SK-N-SH treated with all-trans-retinoic acid at 6 μM for 48 hours (cell line): ENCODE results near the gene CATSPERZ.

Experiments
- ATAC-seq: fragments of 200-7000 bp; cut with Tn5 transposase; 3 replicates; pipeline ENCODE4 v1.9.1; 2020; ENCODE audit warnings: mild to moderate bottlenecking, moderate library complexity
- ARNTL ChIP-seq: fragments of 450-650 bp; formaldehyde crosslinking; IDR thresholded peaks from 2 replicates; pipeline ENCODE4 v1.5.0; 2020; ENCODE audit warnings: low read depth, mild to moderate bottlenecking, moderate library complexity, borderline replicate concordance
- BACH2 ChIP-seq: fragments of 250-450 bp; sonication (Bioruptor Pico); IDR thresholded peaks from 2 replicates; pipeline ENCODE4 v1.9.0; 2021; ENCODE audit warnings: mild to moderate bottlenecking, borderline replicate concordance
- CREB5 ChIP-seq: fragments of 250-450 bp; sonication (Bioruptor Pico); IDR thresholded peaks from 2 replicates; pipeline ENCODE4 v1.5.1; 2020; ENCODE audit warnings: low read depth, mild to moderate bottlenecking, moderate library complexity
- CSDC2 ChIP-seq: fragments of 250-450 bp; sonication (Bioruptor Pico); IDR thresholded peaks from 2 replicates; pipeline ENCODE4 v1.5.0; 2020; ENCODE audit warnings: mild to moderate bottlenecking, moderate library complexity
- CSRNP3 ChIP-seq: fragments of 250-450 bp; sonication (Bioruptor Pico); IDR thresholded peaks from 2 replicates; pipeline ENCODE4 v1.5.1; 2021; ENCODE audit warnings: mild to moderate bottlenecking, moderate library complexity
- ESRRG ChIP-seq: fragments of 250-450 bp; sonication (Bioruptor Pico); IDR thresholded peaks from 2 replicates; pipeline ENCODE4 v1.6.1; 2021; ENCODE audit warnings: mild to moderate bottlenecking
- ISL1 ChIP-seq: fragments of 250-450 bp; sonication (Bioruptor Pico); IDR thresholded peaks from 2 replicates; pipeline ENCODE4 v2.1.2; 2022; ENCODE audit warnings: mild to moderate bottlenecking, moderate library complexity
- OSR1 ChIP-seq: fragments of 250-450 bp; sonication (Bioruptor Pico); IDR thresholded peaks from 2 replicates; pipeline ENCODE4 v1.8.0; 2022; ENCODE audit warnings: moderate library complexity, mild to moderate bottlenecking, inconsistent platforms
- PATZ1 ChIP-seq: fragments of 250-450 bp; sonication (Bioruptor Pico); IDR thresholded peaks from 2 replicates; pipeline ENCODE4 v1.8.0; 2020; ENCODE audit warnings: mild to moderate bottlenecking, moderate library complexity, borderline replicate concordance
- PPARA ChIP-seq: fragments of 250-450 bp; sonication (Bioruptor Pico); IDR thresholded peaks from 2 replicates; pipeline ENCODE4 v1.5.0; 2020; ENCODE audit warnings: mild to moderate bottlenecking, borderline replicate concordance
- RARB ChIP-seq: fragments of 250-450 bp; sonication (Bioruptor Pico); IDR thresholded peaks from 2 replicates; pipeline ENCODE4 v1.8.0; 2021; ENCODE audit warnings: mild to moderate bottlenecking, moderate library complexity
- TCF4 ChIP-seq: fragments of 250-450 bp; sonication (Bioruptor Pico); IDR thresholded peaks from 2 replicates; pipeline ENCODE4 v1.8.0; 2021; ENCODE audit warnings: mild to moderate bottlenecking, moderate library complexity, borderline replicate concordance
- TOX ChIP-seq: fragments of 250-450 bp; sonication (Bioruptor Pico); IDR thresholded peaks from 2 replicates; pipeline ENCODE4 v1.8.0; 2021; ENCODE audit warnings: mild to moderate bottlenecking, moderate library complexity, borderline replicate concordance
- ZC3H10 ChIP-seq: fragments of 250-450 bp; sonication (Bioruptor Pico); IDR thresholded peaks from 2 replicates; pipeline ENCODE4 v1.5.1; 2021; ENCODE audit warnings: mild to moderate bottlenecking, moderate library complexity
- ZFP3 ChIP-seq: fragments of 250-450 bp; sonication (Bioruptor Pico); IDR thresholded peaks from 2 replicates; pipeline ENCODE4 v1.5.0; 2020; ENCODE audit warnings: mild to moderate bottlenecking, moderate library complexity
- ZFP30 ChIP-seq: fragments of 450-650 bp; formaldehyde crosslinking; IDR thresholded peaks from 2 replicates; pipeline ENCODE4 v1.5.0; 2022; ENCODE audit warnings: mild to moderate bottlenecking, moderate library complexity
- ZNF565 ChIP-seq: fragments of 450-650 bp; formaldehyde crosslinking; conservative IDR thresholded peaks from 2 replicates; pipeline ENCODE4 v1.5.0; 2020; ENCODE audit warnings: low read depth, mild to moderate bottlenecking, moderate library complexity
- ZNF70 ChIP-seq: fragments of 450-650 bp; formaldehyde crosslinking; IDR thresholded peaks from 2 replicates; pipeline ENCODE4 v1.5.0; 2020; ENCODE audit warnings: mild to moderate bottlenecking, moderate library complexity
- TF ChIP-seq, protein P1 (sequence below): fragments of 250-450 bp; sonication (Bioruptor Pico); IDR thresholded peaks from 2 replicates; pipeline ENCODE4 v1.5.0; 2020; ENCODE audit warnings: mild to moderate bottlenecking, moderate library complexity
- TF ChIP-seq, protein P2 (sequence below): fragments of 250-450 bp; sonication (Bioruptor Pico); IDR thresholded peaks from 2 replicates; pipeline ENCODE4 v1.8.0; 2021; ENCODE audit warnings: low read depth, mild to moderate bottlenecking, moderate library complexity, borderline replicate concordance

The CATSPERZ gene

DNA sequence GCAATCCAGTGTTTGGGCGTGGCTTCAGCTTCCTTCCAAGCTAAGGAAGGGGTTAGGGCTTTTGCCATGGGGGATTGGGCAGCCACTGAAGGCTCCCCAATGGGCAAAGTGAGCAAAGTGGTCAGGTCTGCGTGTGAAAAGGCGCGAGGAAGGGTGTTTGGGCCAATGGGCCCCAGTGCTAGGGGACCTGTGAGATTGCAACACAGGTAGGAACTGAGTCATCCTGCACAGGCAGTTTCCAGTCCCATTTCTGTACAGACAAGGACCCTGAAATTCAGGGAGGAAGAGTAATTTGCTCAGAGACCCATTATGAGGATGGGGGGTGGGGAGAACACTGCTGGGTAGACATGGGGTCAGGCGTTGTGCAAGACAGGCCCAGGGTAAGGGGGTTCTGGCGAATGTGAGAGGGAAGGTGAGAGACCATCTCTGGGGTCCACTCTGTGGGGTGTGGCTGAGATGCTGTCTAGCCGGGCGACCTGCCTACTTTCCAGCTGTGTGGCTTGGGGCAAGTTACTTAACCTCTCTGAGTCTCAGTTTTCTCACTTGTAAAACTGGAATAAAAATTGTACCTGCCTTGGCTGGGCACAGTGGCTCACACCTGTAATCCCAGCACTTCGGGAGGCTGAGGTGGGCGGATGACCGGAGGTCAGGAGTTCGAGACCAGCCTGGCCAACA lies 47.2 kb downstream of the CATSPERZ start:
- TF ChIP-seq ZFP30 (CRISPR knock-in tag) (no peak), ZC3H10 (CRISPR knock-in tag) (no peak), ISL1 (CRISPR knock-in tag) (no peak), OSR1 (CRISPR knock-in tag) (no peak), PPARA (CRISPR knock-in tag) (no peak), BACH2 (CRISPR knock-in tag) (no peak), PATZ1 (CRISPR knock-in tag) (no peak), CSRNP3 (CRISPR knock-in tag) (no peak), TOX (CRISPR knock-in tag) (no peak), ZFP3 (CRISPR knock-in tag) (no peak), ESRRG (CRISPR knock-in tag) (no peak), CREB5 (CRISPR knock-in tag) (no peak), TCF4 (CRISPR knock-in tag) (no peak)
- TF ChIP-seq, protein P1, sequence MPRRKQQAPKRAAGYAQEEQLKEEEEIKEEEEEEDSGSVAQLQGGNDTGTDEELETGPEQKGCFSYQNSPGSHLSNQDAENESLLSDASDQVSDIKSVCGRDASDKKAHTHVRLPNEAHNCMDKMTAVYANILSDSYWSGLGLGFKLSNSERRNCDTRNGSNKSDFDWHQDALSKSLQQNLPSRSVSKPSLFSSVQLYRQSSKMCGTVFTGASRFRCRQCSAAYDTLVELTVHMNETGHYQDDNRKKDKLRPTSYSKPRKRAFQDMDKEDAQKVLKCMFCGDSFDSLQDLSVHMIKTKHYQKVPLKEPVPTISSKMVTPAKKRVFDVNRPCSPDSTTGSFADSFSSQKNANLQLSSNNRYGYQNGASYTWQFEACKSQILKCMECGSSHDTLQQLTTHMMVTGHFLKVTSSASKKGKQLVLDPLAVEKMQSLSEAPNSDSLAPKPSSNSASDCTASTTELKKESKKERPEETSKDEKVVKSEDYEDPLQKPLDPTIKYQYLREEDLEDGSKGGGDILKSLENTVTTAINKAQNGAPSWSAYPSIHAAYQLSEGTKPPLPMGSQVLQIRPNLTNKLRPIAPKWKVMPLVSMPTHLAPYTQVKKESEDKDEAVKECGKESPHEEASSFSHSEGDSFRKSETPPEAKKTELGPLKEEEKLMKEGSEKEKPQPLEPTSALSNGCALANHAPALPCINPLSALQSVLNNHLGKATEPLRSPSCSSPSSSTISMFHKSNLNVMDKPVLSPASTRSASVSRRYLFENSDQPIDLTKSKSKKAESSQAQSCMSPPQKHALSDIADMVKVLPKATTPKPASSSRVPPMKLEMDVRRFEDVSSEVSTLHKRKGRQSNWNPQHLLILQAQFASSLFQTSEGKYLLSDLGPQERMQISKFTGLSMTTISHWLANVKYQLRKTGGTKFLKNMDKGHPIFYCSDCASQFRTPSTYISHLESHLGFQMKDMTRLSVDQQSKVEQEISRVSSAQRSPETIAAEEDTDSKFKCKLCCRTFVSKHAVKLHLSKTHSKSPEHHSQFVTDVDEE (CRISPR knock-in tag): no peak
- TF ChIP-seq, protein P2, sequence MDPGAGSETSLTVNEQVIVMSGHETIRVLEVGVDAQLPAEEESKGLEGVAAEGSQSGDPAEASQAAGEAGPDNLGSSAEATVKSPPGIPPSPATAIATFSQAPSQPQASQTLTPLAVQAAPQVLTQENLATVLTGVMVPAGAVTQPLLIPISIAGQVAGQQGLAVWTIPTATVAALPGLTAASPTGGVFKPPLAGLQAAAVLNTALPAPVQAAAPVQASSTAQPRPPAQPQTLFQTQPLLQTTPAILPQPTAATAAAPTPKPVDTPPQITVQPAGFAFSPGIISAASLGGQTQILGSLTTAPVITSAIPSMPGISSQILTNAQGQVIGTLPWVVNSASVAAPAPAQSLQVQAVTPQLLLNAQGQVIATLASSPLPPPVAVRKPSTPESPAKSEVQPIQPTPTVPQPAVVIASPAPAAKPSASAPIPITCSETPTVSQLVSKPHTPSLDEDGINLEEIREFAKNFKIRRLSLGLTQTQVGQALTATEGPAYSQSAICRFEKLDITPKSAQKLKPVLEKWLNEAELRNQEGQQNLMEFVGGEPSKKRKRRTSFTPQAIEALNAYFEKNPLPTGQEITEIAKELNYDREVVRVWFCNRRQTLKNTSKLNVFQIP (CRISPR knock-in tag): no peak
- no peak for ATAC-seq

GRCh38 chr11:64348383-64349024 lies 48.3 kb downstream of the CATSPERZ start:
- ATAC-seq: no peak
- no peak for TF ChIP-seq ESRRG (CRISPR knock-in tag)
- no peak for TF ChIP-seq BACH2 (CRISPR knock-in tag)
- no peak for TF ChIP-seq ZC3H10 (CRISPR knock-in tag)
- TF ChIP-seq ZFP3 (CRISPR knock-in tag): no peak
- TF ChIP-seq PPARA (CRISPR knock-in tag): no peak
- no peak for TF ChIP-seq ARNTL (CRISPR knock-in tag)
- TF ChIP-seq ZNF565: no peak
- no peak for TF ChIP-seq CSRNP3 (CRISPR knock-in tag)
- no peak for TF ChIP-seq CSDC2 (CRISPR knock-in tag)
- no peak for TF ChIP-seq ZNF70 (CRISPR knock-in tag)
- TF ChIP-seq, protein P1 (CRISPR knock-in tag): no peak
- TF ChIP-seq TCF4 (CRISPR knock-in tag): no peak
- TF ChIP-seq CREB5 (CRISPR knock-in tag): no peak
- no peak for TF ChIP-seq ISL1 (CRISPR knock-in tag)
- no peak for TF ChIP-seq ZFP30 (CRISPR knock-in tag)
- TF ChIP-seq OSR1 (CRISPR knock-in tag): no peak
- TF ChIP-seq TOX (CRISPR knock-in tag): no peak
- TF ChIP-seq RARB (CRISPR knock-in tag): no peak
